ENCODE data around the gene TRERF1. TPM values are rescaled to one million over a fixed set of nuclear protein-coding genes. Genes with fewer than 3 reads are reported as not detected.
A peak's percentile ranks its signal among the peaks of the same experiment; 100 is the strongest.

TRERF1 gene
- polyA plus RNA-seq, 1 donor = 7.6 TPM

GRCh38 chr6:42426191-42426590 is 25.5 kb downstream of the TRERF1 start:
- DNase-seq (ENCODE audit: low read depth) = no peak

- DNase-seq (ENCODE audit: low read depth) = no peak
Observed at GRCh38 chr6:42424906-42425474, 26.7 kb downstream of the TRERF1 start.

GRCh38 chr6:42423244-42423643 is 28.5 kb downstream of the TRERF1 start:
- no peak for DNase-seq (ENCODE audit: low read depth)

- DNase-seq (ENCODE audit: low read depth) = no peak
Observed at GRCh38 chr6:42420741-42421140, 31.0 kb downstream of the TRERF1 start.

GRCh38 chr6:42419490-42420280 is 32.0 kb downstream of the TRERF1 start:
- DNase-seq (ENCODE audit: low read depth) = no peak

- DNase-seq (ENCODE audit: low read depth) = no peak
Observed at GRCh38 chr6:42418724-42419123, 33.0 kb downstream of the TRERF1 start.

- DNase-seq (ENCODE audit: low read depth) = no peak
Observed at GRCh38 chr6:42417641-42418112, 34.0 kb downstream of the TRERF1 start.

GRCh38 chr6:42411406-42411805 is 40.3 kb downstream of the TRERF1 start:
- no peak for DNase-seq (ENCODE audit: low read depth)

- no peak for DNase-seq (ENCODE audit: low read depth)
Observed at GRCh38 chr6:42410861-42411260, 40.9 kb downstream of the TRERF1 start.

- DNase-seq (ENCODE audit: low read depth) = no peak
Observed at GRCh38 chr6:42409581-42409980, 42.1 kb downstream of the TRERF1 start.

- no peak for DNase-seq (ENCODE audit: low read depth)
Observed at GRCh38 chr6:42407379-42407778, 44.3 kb downstream of the TRERF1 start.

GRCh38 chr6:42406306-42407280 is 45.1 kb downstream of the TRERF1 start:
- DNase-seq (ENCODE audit: low read depth) = no peak

GRCh38 chr6:42405021-42405420 is 46.7 kb downstream of the TRERF1 start:
- peak; percentile 62 for DNase-seq (ENCODE audit: low read depth)

- DNase-seq (ENCODE audit: low read depth) = no peak
Observed at GRCh38 chr6:42404484-42404883, 47.2 kb downstream of the TRERF1 start.

- no peak for DNase-seq (ENCODE audit: low read depth)
Observed at GRCh38 chr6:42403831-42404230, 47.9 kb downstream of the TRERF1 start.

GRCh38 chr6:42403421-42403820 is 48.3 kb downstream of the TRERF1 start:
- DNase-seq (ENCODE audit: low read depth) = no peak

- DNase-seq (ENCODE audit: low read depth) = no peak
Observed at GRCh38 chr6:42402184-42402583, 49.5 kb downstream of the TRERF1 start.

GRCh38 chr6:42401613-42401951 is 50.1 kb downstream of the TRERF1 start:
- no peak for DNase-seq (ENCODE audit: low read depth)

GRCh38 chr6:42400886-42401612 is 50.7 kb downstream of the TRERF1 start:
- DNase-seq (ENCODE audit: low read depth) = no peak

- no peak for DNase-seq (ENCODE audit: low read depth)
Observed at GRCh38 chr6:42400061-42400760, 51.5 kb downstream of the TRERF1 start.

- DNase-seq (ENCODE audit: low read depth) = no peak
Observed at GRCh38 chr6:42396720-42397119, 55.0 kb downstream of the TRERF1 start.

Data from forelimb muscle (tissue), 1 donor.